Astrocyte (in vitro differentiated cells and primary cell): Measurements from ENCODE around the gene SHCBP1.

Source experiments
- CTCF ChIP-seq: IDR thresholded peaks from 2 replicates; pipeline ENCODE4 v1.5.1; 2011; ENCODE audit warnings: low read depth, mild to moderate bottlenecking, inconsistent platforms, low read length, moderate library complexity; ENCODE audit not compliant: insufficient read depth
- EZH2 ChIP-seq: IDR thresholded peaks from 2 replicates; pipeline ENCODE4 v1.6.1; 2012; ENCODE audit warnings: mild to moderate bottlenecking, low read length, inconsistent platforms; ENCODE audit not compliant: insufficient read depth

- TF ChIP-seq CTCF (no peak), EZH2 (no peak)
Measured at GRCh38 chr16:46618516-46618915, 2.7 kb downstream of the SHCBP1 start.
